Hindlimb muscle (tissue), 1 donor: ENCODE results near the gene TMEM187. TPM values are rescaled to one million over a fixed set of nuclear protein-coding genes. Genes with fewer than 3 reads are reported as not detected.

Experiments used
- DNase-seq: peaks from one replicate; pipeline ENCODE4 v3.0.0-alpha.2; 2013
- polyA plus RNA-seq: library from polyadenylated mRNA; unstranded; fragments of 120-200 nt; gene quantifications from one replicate; pipeline ENCODE4 v1.2.1, GENCODE V29; 2013; ENCODE audit not compliant: insufficient read length

TMEM187 gene
- polyA plus RNA-seq, 1 donor, result 7.5 TPM

DNA sequence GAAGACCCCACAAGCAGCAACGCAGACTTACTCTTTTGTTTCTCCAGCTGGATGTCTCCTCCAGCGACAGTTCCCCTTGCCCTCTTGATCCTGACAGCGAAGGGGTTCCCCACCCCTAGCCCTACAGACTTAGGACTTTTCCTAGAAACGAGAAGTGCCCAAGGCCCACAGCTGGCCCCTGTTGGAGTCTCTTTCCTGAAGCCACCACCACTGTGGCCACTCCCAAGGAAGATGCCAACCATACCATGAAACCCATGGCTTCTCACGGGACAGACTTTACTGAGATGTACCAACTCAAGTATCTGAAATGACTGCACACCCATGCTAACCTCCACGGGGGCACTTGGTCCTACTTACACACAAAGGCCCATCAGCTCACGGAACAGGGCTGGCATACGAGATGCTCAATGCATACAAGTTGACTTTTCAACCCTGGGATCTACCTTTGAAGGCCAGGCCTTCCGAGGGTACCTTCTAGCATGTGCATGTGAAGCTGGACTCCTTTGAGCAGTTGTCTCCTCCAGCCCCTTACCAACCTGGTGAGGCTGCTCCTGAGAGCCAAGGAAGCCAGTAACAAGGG is 48.1 kb downstream of the TMEM187 start:
- no peak for DNase-seq

DNA sequence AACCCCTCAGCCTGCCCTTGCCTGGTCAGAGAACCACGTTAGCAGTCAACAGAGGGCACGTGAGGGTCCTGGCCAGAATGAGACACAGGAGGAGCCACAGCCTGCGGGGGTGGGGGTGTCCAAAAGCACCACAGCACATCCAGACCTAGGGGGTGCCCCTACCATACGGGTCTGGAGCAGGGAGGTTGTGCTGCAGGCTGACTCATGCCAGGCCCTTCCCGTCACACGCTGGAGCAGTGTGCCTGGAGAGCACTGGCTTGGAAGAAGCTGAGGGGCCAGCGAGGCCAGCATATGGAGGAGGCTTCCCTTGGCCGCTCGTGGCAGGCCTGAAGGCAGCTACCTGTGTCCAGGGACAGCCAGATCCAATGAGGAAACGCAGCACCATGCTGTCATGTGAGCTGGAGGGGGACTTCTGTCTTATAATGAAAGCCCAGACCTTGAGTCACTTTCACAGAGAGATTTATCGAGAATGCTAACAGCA is 48.6 kb downstream of the TMEM187 start:
- no peak for DNase-seq

DNA sequence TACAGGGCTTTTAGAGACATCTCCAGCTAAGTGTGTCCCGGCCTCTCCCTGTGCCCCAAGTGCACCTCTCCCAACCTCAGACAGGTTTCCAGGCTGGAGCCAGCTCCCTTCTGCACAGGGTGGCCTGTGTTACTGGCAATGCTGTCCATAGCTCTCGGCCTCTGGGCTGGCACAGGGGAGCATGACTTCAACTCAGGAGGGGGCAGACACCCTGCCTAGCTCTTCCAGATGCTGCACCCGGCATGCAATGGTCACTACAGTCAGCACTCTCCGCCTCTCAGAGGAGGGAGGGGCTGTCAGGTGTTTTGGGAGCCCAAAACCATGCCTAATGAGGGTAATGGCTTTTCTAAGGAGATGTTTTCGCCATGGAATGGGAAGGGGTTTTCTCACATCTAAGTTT is 49.6 kb downstream of the TMEM187 start:
- no peak for DNase-seq

GRCh38 chrX:154023276-154024000 is 50.9 kb downstream of the TMEM187 start:
- no peak for DNase-seq

DNA sequence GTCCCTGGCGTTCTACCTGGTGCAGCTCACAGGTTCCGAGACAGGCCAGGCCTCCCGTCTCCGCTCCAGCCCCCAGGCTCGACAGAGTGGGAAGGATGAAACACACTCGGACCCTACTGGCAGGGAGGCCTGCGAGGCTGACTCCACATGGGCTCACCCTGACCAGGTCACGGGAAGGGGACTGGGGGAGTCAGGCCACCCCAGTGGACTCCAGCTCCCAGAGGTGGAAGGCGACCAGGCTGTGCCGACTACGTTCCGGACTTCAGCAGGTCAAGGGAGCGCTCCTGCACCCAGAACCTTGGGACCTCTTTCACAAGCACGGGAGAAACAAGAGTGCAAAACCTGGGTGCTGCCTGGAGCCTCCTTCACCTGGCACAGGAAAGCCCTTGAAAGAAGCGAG is 51.7 kb downstream of the TMEM187 start:
- DNase-seq, result no peak

GRCh38 chrX:154025230-154025629 is 52.7 kb downstream of the TMEM187 start:
- no peak for DNase-seq

GRCh38 chrX:154026136-154027021 is 53.8 kb downstream of the TMEM187 start:
- DNase-seq, result no peak

GRCh38 chrX:154027022-154027402 is 54.5 kb downstream of the TMEM187 start:
- no peak for DNase-seq

DNA sequence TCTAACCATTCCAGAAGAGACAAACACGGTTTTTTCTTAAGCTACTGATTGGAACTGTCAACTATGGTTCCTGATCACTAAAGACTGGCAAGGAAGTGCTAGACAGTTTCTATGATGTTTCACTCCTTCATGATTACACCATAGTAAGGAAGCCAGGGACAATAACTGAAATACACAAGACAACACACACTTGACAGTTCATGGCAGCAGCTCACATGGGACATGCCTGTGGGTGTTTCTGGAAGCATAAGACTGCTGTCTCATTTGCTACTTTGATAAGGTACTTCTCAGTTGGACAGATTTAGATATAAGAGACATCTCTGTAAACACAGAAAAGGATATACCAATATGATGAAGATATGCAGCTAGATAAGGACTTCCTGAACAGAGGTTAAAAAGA is 55.4 kb downstream of the TMEM187 start:
- no peak for DNase-seq

- no peak for DNase-seq
These were observed 56.1 kb downstream of the TMEM187 start for GRCh38 chrX:154028502-154029184.

DNA sequence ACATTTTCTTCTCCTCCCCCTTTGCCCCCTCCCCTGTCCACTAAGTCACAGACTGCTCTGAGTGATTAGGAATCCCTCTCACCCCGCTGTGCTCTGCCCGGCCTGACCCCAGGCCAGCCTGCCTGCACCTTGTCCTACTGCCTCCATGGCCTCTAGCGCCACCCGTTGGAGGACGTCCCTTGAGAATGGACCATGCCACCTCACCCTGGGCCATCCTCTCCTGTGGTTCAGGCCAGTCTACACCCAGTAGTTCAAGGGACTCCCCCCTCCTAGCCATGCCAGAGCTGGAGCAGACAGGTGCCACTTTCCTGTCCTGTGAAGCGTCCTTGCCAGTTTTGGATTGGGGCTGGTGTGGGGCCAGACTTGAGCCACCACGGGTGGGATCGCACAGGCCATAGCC is 56.9 kb downstream of the TMEM187 start:
- no peak for DNase-seq

DNA sequence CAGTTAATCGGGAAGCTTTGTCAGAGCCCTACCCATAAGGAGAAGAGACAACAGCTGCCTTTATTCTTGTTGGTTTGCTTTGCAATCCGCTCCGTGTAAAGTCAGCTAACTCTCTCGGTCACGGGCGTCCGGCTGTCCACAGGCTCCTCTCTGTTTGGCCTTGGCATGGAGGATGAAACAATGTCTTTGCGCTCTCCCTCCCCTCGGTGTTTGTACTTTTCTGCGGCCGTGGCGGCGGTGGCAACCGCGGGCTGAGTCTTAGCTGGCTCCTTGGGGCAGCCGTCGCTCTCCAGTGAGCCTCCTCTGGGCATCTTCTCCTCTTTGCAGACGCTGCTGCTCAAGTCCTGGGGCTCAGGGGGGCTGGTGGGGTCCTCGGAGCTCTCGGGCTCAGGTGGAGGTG is 57.7 kb downstream of the TMEM187 start:
- no peak for DNase-seq

- DNase-seq, result no peak
These were observed 58.3 kb downstream of the TMEM187 start for GRCh38 chrX:154030715-154031305.

DNA sequence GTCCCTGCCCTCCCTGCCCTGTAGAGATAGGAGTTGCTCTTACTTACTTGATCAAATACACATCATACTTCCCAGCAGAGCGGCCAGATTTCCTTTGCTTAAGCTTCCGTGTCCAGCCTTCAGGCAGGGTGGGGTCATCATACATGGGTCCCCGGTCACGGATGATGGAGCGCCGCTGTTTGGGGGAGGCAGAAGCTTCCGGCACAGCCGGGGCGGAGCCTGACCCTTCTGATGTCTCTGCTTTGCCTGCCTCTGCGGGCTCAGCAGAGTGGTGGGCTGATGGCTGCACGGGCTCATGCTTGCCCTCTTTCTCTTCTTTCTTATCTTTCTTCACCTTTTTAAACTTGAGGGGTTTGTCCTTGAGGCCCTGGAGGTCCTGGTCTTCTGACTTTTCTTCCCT is 59.6 kb downstream of the TMEM187 start:
- no peak for DNase-seq

GRCh38 chrX:154032653-154033052 is 60.1 kb downstream of the TMEM187 start:
- no peak for DNase-seq

Other genes with a start within 250 kb of the TMEM187 start
- gene BCAP31, start 248.4 kb upstream of the TMEM187 start, polyA plus RNA-seq, result 80.6 TPM
- gene ABCD1, start 247.9 kb upstream of the TMEM187 start, polyA plus RNA-seq, result 13.5 TPM
- gene PLXNB3, start 208.5 kb upstream of the TMEM187 start, polyA plus RNA-seq, result 1.9 TPM
- 318 TPM for gene SRPK3, start 191.7 kb upstream of the TMEM187 start, polyA plus RNA-seq
- gene IDH3G, start 178.4 kb upstream of the TMEM187 start, polyA plus RNA-seq, result 49.5 TPM
- gene SSR4, start 178.1 kb upstream of the TMEM187 start, polyA plus RNA-seq, result 106 TPM
- 2.4 TPM for gene PDZD4, start 142.2 kb upstream of the TMEM187 start, polyA plus RNA-seq
- gene L1CAM, start 86.6 kb upstream of the TMEM187 start, polyA plus RNA-seq, result 2.5 TPM
- 1.4 TPM for gene AVPR2, start 68.1 kb upstream of the TMEM187 start, polyA plus RNA-seq
- 26.4 TPM for gene ARHGAP4, start 46.5 kb upstream of the TMEM187 start, polyA plus RNA-seq
- gene NAA10, start 37.7 kb upstream of the TMEM187 start, polyA plus RNA-seq, result 71.0 TPM
- 5.1 TPM for gene RENBP, start 28.1 kb upstream of the TMEM187 start, polyA plus RNA-seq
- gene HCFC1, start 936 bp upstream of the TMEM187 start, polyA plus RNA-seq, result 37.9 TPM
- gene IRAK1, start 47.1 kb downstream of the TMEM187 start, polyA plus RNA-seq, result 46.3 TPM
- gene MECP2, start 125.0 kb downstream of the TMEM187 start, polyA plus RNA-seq, result 25.1 TPM
- gene OPN1LW, start 171.5 kb downstream of the TMEM187 start, polyA plus RNA-seq, result not detected
- not detected for gene OPN1MW, start 209.8 kb downstream of the TMEM187 start, polyA plus RNA-seq
- not detected for gene OPN1MW2, start 247.0 kb downstream of the TMEM187 start, polyA plus RNA-seq